Measurements from ENCODE around the gene ZAP70.

Gene ZAP70

GRCh38 chr2:97788986-97789644 lies 75.7 kb downstream of the ZAP70 start:
- no peak for DNase-seq (ENCODE audit: low spot score)
